Motor neuron (in vitro differentiated cells): ENCODE data around the gene TBC1D9. TPM values are rescaled to one million over a fixed set of nuclear protein-coding genes. Genes with fewer than 3 reads are reported as not detected.

Source experiments
- ATAC-seq, 8 experiments: fragments of 200-7000 bp; cut with Tn5 transposase; replicated peaks in 6 of 8; 2 replicates each; pipeline ENCODE4 v1.8.0; 2021; ENCODE audit warnings: mild to moderate bottlenecking in 8 of 8, moderate library complexity in 8 of 8
- H3K27ac ChIP-seq, 2 donors: fragments of 250-450 bp; sonication (Bioruptor Pico); 2 replicates each; pipeline ENCODE4 v1.9.0; 2021; ENCODE audit warnings: antibody characterized with exemption in 2 of 2, mild to moderate bottlenecking in 2 of 2, moderate library complexity in 1 of 2
- H3K4me1 ChIP-seq, 2 donors: fragments of 250-450 bp; sonication (Bioruptor Pico); replicated peaks in 1 of 2; 2 replicates each; pipeline ENCODE4 v1.6.1; 2021; ENCODE audit warnings: antibody characterized with exemption in 2 of 2, mild to moderate bottlenecking in 2 of 2, moderate library complexity in 1 of 2
- H3K4me3 ChIP-seq, 5 donors: fragments of 250-450 bp; sonication (Bioruptor Pico); 2 replicates each; pipeline ENCODE4 v1.9.0; 2021; ENCODE audit warnings: antibody characterized with exemption in 5 of 5, mild to moderate bottlenecking in 5 of 5, moderate library complexity in 4 of 5
- whole genome bisulfite sequencing, 10 experiments: fragments of 450-650 bp; shearing (Covaris generic); methylation state at CpG; one replicate each; pipeline ENCODE4 v1.0.0; 2022; 5-methylcytosine and 5-hydroxymethylcytosine counted together
- in situ Hi-C, 9 experiments: fragments of 400-800 bp; cut with MboI; loops; one replicate each; pipeline ENCODE4 v1.15.0; 2021; ENCODE audit warnings: low sequenced_read_pairs in 9 of 9, low pct_unique_long_range_greater_than_20kb in 2 of 9; ENCODE audit not compliant: unreplicated experiment in 9 of 9
- total RNA-seq, 8 experiments: library from RNA; unstranded; fragments of 300-600 nt; gene quantifications; 2 replicates each; pipeline versions ENCODE4 v1.2.3 to v1.2.4, GENCODE V29; 2022

The TBC1D9 gene
- total RNA-seq, 8 experiments from 2014 or later, result 2.8 to 63.0 (median 29.2) TPM

DNA sequence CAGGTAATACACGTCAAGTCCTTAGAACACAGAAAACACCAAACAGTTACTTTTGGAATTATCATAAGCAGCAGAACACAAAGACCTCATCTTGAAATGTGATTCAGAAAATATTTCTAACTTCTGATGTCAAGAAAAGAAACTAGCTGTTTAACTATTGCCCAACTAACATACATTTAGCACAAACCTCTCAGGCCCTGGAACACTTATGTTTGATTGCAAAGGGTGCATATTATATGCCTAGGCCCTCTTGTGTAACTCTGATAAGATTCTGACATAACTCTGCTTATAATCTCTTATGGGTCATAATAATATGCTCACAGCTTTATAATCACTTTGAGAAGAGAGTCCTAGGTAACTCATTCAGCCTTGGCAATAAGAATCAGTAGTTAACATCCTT, 62.6 kb downstream of the TBC1D9 start:
- in situ Hi-C loops, result no loop called here
- no peak overlapping the region for H3K27ac ChIP-seq
- H3K4me1 ChIP-seq, result peaks cover 0 to 7% of the 10 kb centered on the region in 2 donors
- no peak overlapping the region for H3K4me3 ChIP-seq
- no peak for ATAC-seq
- WGBS, 10 experiments, result 80 to 100% (median 100%) methylated on average over 1 of the region's 1 CpG; no CpG with 5 or more reads in 1 of the 10 experiments

DNA sequence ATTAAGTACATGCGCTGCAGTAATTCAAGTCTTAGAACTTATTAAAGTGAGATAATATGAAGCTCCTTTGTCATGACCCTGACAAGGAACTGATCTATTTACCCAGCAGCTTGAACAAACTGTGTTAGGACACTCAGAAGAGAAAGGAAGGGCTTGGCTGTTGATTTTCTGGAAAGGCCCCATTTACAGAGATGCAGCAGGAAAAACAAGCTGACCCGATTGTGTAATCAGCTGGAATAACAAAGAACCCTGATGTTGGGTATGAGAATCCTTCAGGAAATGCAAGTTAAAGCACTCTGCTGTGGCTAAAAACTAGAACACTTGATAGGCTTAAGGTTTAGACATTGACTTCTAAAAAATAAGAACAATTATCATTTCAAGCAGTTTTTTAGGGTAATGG, 64.8 kb downstream of the TBC1D9 start:
- Histone ChIP-seq H3K4me3 (no peak overlapping the region), H3K27ac (no peak overlapping the region), H3K4me1 (peaks cover 7 to 8% of the 10 kb centered on the region in 2 donors)
- WGBS, 10 experiments, result 0 to 100% (median 57%) methylated on average over 1 to 2 of the region's 2 CpGs; no CpG with 5 or more reads in 1 of the 10 experiments
- peak in 3 of 8 experiments; percentile 13 to 38 (median 17) for ATAC-seq
- in situ Hi-C loops, result no loop called here

DNA sequence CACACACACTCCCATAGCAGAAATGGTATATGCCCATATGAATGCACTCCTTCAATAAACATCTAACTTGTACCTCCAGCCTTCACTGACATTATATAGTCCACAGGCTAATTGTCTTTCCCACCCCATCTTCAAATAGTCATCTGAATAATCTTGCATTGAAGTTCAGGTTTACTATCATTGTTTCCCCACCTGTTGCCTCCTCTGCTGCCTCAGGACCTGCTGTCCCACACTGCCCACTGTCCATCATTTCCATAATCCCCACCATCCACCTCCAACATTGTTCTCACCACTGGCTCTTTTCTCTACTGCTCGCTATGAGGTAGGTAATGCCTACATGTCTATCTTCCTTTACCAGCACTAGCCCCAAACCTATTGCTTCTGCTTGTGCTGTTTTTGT, 66.1 kb downstream of the TBC1D9 start:
- Histone ChIP-seq H3K4me3 (no peak overlapping the region), H3K4me1 (peaks cover 7 to 13% of the 10 kb centered on the region in 2 donors), H3K27ac (no peak overlapping the region)
- in situ Hi-C loops, result no loop called here
- 67 to 100% (median 93%) methylated on average over 1 of the region's 1 CpG; no CpG with 5 or more reads in 4 of the 10 experiments for WGBS, 10 experiments
- ATAC-seq, result no peak

DNA sequence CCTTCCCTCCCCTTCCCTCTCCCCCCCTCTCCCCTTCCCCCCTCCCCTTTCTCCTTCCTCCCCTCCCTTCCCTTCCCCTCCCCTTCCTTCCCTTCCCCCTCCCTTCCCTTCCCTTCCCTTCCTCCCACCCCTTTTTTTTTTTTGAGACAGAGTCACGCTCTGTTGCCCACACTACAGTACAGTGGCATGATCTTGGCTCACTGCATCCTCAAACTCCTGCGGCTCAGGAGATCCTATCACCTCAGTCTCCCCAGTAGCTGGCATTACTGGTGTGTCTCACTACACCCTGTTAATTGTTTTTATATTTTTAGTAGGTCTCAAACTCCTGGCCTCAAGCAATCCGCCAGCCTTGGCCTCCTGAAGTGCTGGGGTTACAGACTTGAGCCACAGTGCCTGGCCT, 66.6 kb downstream of the TBC1D9 start:
- in situ Hi-C loops, result no loop called here
- Histone ChIP-seq H3K4me3 (no peak overlapping the region), H3K27ac (no peak overlapping the region), H3K4me1 (peaks cover 7 to 13% of the 10 kb centered on the region in 2 donors)
- 17 to 20% methylated on average over 1 of the region's 3 CpGs; no CpG with 5 or more reads in 8 of the 10 experiments for WGBS, 10 experiments
- ATAC-seq, result no peak

DNA sequence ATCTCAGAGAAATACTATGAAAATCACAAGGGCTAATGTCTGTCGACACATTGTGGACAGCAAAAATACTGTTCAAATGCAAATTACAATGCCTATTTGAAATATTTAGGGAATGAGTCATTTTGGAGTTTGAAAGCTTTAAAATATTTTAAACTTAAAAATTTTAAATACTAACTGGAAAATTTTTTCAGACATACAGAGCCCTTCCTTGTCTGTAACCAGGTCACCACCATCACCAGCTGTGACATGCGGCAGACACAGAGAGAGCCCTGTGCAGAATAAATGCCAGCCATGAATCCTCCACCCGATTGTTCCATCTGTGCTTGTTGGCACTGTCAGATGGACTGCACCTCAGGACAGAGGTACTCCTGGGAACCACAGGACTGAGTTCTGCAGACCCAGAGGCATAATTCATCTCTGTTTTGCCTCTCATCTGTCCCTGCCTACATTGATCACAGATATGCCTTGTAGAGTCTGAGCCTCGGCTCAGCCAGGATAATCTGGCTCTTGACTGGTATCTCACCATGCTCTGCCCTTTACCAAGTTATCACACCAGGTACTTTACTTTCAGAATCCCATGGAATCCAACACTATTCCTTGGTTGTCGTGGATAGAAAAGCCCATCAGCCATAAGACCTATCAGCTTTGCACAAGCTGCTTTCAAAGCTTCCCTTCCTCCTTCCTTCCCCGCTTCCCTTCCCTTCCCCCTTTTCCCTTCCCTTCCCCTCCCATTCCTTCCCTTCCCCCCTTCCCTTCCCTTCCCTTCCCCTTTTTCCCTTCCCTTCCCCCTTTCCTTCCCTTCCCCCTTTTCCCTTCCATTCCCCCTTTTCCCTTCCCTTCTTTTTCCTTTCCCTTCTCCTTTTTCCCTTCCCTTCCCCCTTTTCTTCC, 67.2 kb downstream of the TBC1D9 start:
- Histone ChIP-seq H3K4me3 (no peak overlapping the region), H3K4me1 (peaks cover 7 to 13% of the 10 kb centered on the region in 2 donors), H3K27ac (no peak overlapping the region)
- ATAC-seq, result peak in 4 of 8 experiments; percentile 9 to 42 (median 34)
- in situ Hi-C loops, result no loop called here
- 40 to 100% (median 86%) methylated on average over 1 to 4 of the region's 6 CpGs; no CpG with 5 or more reads in 3 of the 10 experiments for WGBS, 10 experiments

DNA sequence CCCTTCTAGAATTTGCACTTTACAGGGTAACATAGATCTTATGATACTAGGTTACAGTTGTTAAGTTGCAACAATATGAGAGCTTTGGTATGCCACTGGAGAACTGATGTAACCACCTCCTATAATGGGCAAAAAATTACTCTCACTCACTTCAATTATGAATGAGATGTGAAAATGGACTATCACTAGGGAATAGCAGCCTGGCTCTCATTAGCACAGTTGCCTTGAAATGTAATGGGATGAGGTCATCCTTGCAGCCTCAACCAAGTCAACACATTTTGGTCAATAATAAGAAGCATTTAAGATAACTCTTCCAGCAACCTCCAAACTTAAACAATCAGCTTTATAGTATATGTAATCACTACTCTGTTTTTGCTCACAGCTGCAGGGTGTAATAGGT, 69.4 kb downstream of the TBC1D9 start:
- in situ Hi-C loops, result no loop called here
- H3K4me3 ChIP-seq, result no peak overlapping the region
- peaks cover 7 to 13% of the 10 kb centered on the region in 2 donors for H3K4me1 ChIP-seq
- peak in 7 of 8 experiments; percentile 47 to 98 (median 95) for ATAC-seq
- H3K27ac ChIP-seq, result peak overlapping the region in 1 of 2 donors; percentile 26

DNA sequence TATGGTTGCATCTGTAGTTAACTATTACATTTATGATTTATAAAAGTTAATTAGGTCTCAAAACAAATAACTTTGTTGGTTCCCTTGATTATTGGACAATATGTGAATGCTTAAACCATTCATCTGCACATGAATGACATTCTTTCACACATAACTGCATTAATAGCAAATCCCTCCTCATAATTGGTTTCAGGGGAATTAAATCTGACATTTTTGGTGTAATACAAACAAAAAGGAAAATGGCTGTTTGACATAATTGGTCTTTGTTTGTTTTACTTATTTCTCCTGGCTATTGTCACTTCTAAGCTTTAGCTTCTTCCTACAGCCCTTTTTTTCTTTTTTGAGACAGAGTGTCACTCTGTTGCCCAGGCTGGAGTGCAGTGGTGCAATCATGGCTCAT, 71.9 kb downstream of the TBC1D9 start:
- H3K4me3 ChIP-seq, result no peak overlapping the region
- ATAC-seq, result no peak
- peaks cover 0 to 13% of the 10 kb centered on the region in 2 donors for H3K4me1 ChIP-seq
- in situ Hi-C loops, result no loop called here
- H3K27ac ChIP-seq, result no peak overlapping the region

DNA sequence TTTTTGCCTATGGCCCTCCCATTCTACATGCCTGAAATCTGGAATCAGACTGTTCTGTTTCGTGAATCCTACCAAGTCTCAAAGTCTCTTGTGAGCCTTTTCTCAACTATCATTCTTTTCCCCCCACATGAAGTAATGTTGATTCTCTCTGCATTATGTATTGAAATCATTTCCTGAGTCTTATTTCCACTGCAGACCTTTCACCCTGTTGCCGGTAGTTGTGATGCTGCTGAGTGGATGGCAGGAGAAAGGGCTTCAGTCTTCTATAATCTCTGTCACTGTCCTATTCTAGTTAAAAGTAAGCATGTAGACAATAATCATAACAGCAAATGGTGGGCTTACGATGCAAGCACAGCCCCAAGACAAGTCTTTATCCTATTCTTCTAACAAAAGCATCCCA, 75.0 kb downstream of the TBC1D9 start:
- in situ Hi-C loops, result no loop called here
- Histone ChIP-seq H3K27ac (no peak overlapping the region), H3K4me1 (peaks cover 0 to 3% of the 10 kb centered on the region in 2 donors), H3K4me3 (no peak overlapping the region)
- 89 to 100% (median 100%) methylated on average over 1 to 3 of the region's 3 CpGs; no CpG with 5 or more reads in 1 of the 10 experiments for WGBS, 10 experiments
- no peak for ATAC-seq

DNA sequence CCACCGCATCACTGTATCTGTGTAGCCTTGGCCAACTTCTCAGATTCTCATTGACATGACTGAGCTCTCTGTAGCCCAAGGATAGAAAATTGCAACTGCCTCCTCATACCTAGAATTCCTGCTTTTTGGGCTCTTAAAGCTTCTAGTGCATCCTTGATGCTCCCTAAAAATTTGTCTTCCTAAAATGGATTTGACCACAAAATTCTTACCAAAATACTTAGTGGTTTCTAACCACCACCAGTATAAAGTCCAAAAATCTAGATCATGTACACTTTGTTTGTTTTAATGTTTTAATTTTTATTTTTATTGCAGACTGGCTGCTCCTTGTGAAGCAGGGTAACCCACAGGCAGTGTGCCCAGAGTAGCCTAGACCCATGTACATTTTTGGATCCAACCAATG, 75.5 kb downstream of the TBC1D9 start:
- WGBS, 10 experiments, result 90 to 100% (median 100%) methylated on average over 1 of the region's 1 CpG; no CpG with 5 or more reads in 5 of the 10 experiments
- Histone ChIP-seq H3K4me3 (no peak overlapping the region), H3K4me1 (no peaks in the 10 kb centered on the region), H3K27ac (no peak overlapping the region)
- ATAC-seq, result no peak
- in situ Hi-C loops, result no loop called here

DNA sequence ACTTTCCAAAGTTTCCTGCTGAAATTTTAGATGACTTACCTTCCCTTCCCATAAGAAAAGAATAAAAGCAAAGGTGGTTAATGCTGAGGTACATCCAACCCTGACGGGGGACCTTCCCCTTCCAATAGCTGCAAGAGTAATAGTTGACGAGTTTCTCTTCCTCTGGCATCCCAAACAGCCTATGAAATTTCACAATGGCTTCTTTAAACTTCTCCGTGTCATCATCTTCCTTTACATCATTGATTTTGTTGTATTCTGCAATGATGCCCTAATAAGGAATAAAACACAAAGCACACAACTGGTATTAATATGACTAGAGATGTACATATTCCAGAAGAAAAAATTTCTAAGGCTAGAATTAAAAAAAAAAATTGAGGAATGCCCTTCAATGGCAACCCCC, 76.6 kb downstream of the TBC1D9 start:
- Histone ChIP-seq H3K4me1 (no peaks in the 10 kb centered on the region), H3K27ac (no peak overlapping the region), H3K4me3 (no peak overlapping the region)
- no peak for ATAC-seq
- in situ Hi-C loops, result no loop called here
- WGBS, 10 experiments, result 80 to 100% (median 96%) methylated on average over 1 to 3 of the region's 3 CpGs; no CpG with 5 or more reads in 3 of the 10 experiments

DNA sequence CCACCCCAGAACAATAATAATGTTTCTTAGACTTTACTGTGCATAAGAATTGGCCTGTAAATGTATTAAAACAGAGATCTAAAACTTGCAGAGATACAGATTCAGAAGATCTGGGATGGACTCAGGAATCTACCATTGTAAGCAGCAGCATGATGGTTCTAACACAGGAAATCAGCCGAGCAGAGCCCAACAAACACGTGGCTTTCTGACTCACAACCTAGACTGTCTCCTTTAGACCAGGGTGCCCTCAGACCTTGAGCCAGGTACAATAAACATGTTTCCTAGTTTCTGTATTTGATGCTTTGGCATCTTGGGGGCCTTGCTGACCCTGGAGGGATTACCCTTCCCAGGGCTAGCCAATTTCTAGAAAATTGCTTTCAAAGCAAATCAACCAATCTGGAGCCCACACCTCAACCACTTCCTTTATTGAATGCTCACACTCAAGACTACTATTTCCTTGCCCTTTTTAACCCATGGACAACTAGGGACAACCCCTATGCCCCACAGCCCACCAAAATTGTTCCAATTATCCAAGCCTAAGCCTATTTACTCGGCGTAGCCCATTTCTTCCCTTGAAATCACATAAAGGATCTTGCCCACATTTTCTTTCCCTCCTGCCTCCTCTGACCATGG, 80.5 kb downstream of the TBC1D9 start:
- Histone ChIP-seq H3K4me3 (no peak overlapping the region), H3K27ac (no peak overlapping the region), H3K4me1 (no peaks in the 10 kb centered on the region)
- ATAC-seq, result no peak
- in situ Hi-C loops, result no loop called here
- 83 to 100% (median 98%) methylated on average over 2 to 4 of the region's 4 CpGs; no CpG with 5 or more reads in 2 of the 10 experiments for WGBS, 10 experiments

DNA sequence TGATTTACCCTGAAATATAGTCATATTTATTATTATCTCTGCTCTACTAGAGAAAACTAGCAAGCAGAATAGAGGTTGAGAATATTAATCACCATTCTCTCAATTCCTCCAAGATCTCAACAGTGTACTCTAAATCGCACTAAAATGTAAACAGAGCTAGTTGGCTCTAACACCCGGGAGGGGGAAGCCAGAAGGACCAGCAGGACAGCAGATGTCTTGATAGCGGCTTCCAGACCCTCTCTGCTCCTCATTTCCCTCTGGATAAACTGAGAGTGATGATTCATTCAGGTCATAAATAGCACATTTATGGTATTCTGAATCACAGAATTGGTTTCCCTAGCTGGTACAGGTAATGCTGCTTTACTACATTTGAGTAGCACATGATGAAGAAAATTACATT, 82.5 kb downstream of the TBC1D9 start:
- WGBS, 10 experiments, result 13 to 100% (median 69%) methylated on average over 1 to 3 of the region's 3 CpGs; no CpG with 5 or more reads in 3 of the 10 experiments
- no peak overlapping the region for H3K27ac ChIP-seq
- in situ Hi-C loops, result no loop called here
- no peak overlapping the region for H3K4me3 ChIP-seq
- H3K4me1 ChIP-seq, result no peaks in the 10 kb centered on the region
- ATAC-seq, result peak in 6 of 8 experiments; percentile 40 to 82 (median 66)

DNA sequence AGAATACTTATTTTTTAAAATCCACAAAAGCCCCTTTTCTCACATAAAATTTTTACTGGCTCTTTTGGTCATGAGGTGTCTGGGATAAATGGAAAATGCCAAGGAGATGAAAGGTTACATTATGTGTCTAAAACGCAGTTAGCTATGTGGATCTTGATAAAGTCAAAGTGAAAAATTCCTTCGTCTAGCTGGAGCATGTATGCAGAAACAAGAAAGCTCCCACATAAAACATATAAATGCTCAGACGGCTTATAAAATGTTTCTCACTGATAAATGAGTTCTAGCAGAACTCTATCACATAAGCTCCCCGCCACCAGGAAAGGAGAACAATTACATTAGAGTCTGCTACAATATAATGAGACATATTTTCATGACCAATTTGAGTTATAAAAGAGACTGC, 83.8 kb downstream of the TBC1D9 start:
- Histone ChIP-seq H3K4me1 (no peaks in the 10 kb centered on the region), H3K4me3 (no peak overlapping the region), H3K27ac (no peak overlapping the region)
- 88 to 100% (median 94%) methylated on average over 2 to 4 of the region's 4 CpGs for WGBS, 10 experiments
- ATAC-seq, result no peak
- in situ Hi-C loops, result no loop called here
